ENCODE data around the gene FOSB.
A peak's percentile ranks its signal among the peaks of the same experiment; 100 is the strongest.

The FOSB gene

GRCh38 chr19:45503909-45504308 is 36.1 kb downstream of the FOSB start:
- Histone ChIP-seq H3K27ac (ENCODE audit: insufficient read depth, low read depth, low read length, poor library complexity, severe bottlenecking) (no peak overlapping the region), H3K9me3 (ENCODE audit: control insufficient read depth, low read length) (no peaks in the 10 kb centered on the region)
- 92 to 93% methylated on average over 9 of the region's 9 CpGs for WGBS, 2 experiments

DNA sequence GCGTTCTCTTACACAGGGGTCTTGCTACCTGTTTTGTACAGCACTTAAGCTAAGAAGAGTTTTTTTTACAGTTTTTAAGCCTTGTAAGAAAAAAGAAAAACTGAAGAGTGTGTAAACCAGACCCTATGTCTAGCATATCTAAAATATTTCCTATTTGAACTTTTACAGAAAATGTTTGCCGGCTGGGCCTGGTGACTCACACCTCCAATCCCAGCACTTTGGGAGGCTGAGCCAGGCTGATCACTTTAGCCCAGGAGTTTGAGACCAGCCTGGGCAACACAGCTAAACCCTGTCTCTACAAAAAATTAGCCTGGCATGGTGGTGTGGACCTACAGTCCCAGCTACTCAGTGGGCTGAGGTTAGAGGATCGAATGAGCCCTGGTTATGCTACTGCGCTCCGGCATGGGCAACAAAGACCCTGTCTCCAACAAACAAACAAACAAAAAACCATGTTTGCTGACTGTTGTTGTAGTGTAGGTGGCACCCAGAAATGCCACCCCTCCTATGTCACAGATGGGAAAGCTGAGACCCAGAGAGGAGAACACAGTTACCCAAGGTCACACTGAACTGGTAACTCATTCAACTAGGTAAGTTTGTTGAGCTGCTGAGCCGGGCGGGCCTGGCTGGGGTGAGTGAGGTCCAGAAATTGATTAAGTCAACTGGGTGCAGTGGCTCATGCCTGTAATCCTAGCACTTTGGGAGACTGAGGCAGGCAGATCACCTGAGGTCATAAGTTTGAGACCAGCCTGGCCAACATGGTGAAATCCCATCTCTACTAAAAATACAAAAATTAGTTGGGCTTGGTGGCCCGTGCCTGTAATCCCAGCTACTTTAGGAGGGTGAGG is 37.6 kb downstream of the FOSB start:
- no peaks in the 10 kb centered on the region for H3K9me3 ChIP-seq (ENCODE audit: control insufficient read depth, low read length)
- H3K27me3 ChIP-seq (ENCODE audit: control insufficient read depth, insufficient read depth, low read length, poor library complexity, severe bottlenecking) = no peaks in the 10 kb centered on the region
- H3K4me3 ChIP-seq (ENCODE audit: insufficient read depth, low read depth, low read length) = no peak overlapping the region
- peaks cover 15% of the 10 kb centered on the region for H3K4me1 ChIP-seq (ENCODE audit: control insufficient read depth, insufficient read depth, low read length)
- no peaks in the 10 kb centered on the region for H3K36me3 ChIP-seq (ENCODE audit: control insufficient read depth, insufficient read depth, low read length)
- H3K27ac ChIP-seq (ENCODE audit: insufficient read depth, low read depth, low read length, poor library complexity, severe bottlenecking) = no peak overlapping the region
- WGBS, 2 experiments = 90 to 91% methylated on average over 8 of the region's 8 CpGs

More at GRCh38 chr19:45503909-45504308, 36.1 kb downstream of the FOSB start:
- Histone ChIP-seq H3K36me3 (ENCODE audit: control insufficient read depth, insufficient read depth, low read length) (no peaks in the 10 kb centered on the region), H3K4me1 (ENCODE audit: control insufficient read depth, insufficient read depth, low read length) (peaks cover 10% of the 10 kb centered on the region), H3K4me3 (ENCODE audit: insufficient read depth, low read depth, low read length) (no peak overlapping the region), H3K27me3 (ENCODE audit: control insufficient read depth, insufficient read depth, low read length, poor library complexity, severe bottlenecking) (peaks cover 14% of the 10 kb centered on the region)

DNA sequence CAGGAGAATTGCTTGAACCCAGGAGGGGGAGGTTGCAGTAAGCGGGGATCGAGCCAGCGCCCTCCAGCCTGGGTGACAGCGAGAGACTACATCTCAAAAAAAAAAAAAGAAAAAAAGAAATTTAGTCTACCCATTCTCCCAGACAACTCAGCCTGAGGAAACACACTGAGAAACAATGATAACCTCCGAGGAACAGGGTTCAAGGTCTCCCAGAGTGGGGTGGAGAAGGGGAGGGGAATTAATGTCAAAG is 38.1 kb downstream of the FOSB start:
- Histone ChIP-seq H3K9me3 (ENCODE audit: control insufficient read depth, low read length) (no peaks in the 10 kb centered on the region), H3K36me3 (ENCODE audit: control insufficient read depth, insufficient read depth, low read length) (no peaks in the 10 kb centered on the region), H3K4me1 (ENCODE audit: control insufficient read depth, insufficient read depth, low read length) (peaks cover 15% of the 10 kb centered on the region), H3K27ac (ENCODE audit: insufficient read depth, low read depth, low read length, poor library complexity, severe bottlenecking) (no peak overlapping the region), H3K4me3 (ENCODE audit: insufficient read depth, low read depth, low read length) (peak overlapping the region; percentile 97), H3K27me3 (ENCODE audit: control insufficient read depth, insufficient read depth, low read length, poor library complexity, severe bottlenecking) (no peaks in the 10 kb centered on the region)
- 81 to 87% methylated on average over 5 of the region's 5 CpGs for WGBS, 2 experiments

GRCh38 chr19:45506246-45506988 is 38.6 kb downstream of the FOSB start:
- Histone ChIP-seq H3K4me1 (ENCODE audit: control insufficient read depth, insufficient read depth, low read length) (peaks cover 15% of the 10 kb centered on the region), H3K36me3 (ENCODE audit: control insufficient read depth, insufficient read depth, low read length) (no peaks in the 10 kb centered on the region), H3K9me3 (ENCODE audit: control insufficient read depth, low read length) (no peaks in the 10 kb centered on the region), H3K27ac (ENCODE audit: insufficient read depth, low read depth, low read length, poor library complexity, severe bottlenecking) (peak overlapping the region; percentile 62), H3K27me3 (ENCODE audit: control insufficient read depth, insufficient read depth, low read length, poor library complexity, severe bottlenecking) (no peaks in the 10 kb centered on the region), H3K4me3 (ENCODE audit: insufficient read depth, low read depth, low read length) (peak overlapping the region; percentile 97)
- WGBS, 2 experiments = 5 to 6% methylated on average over 36 to 41 of the region's 47 CpGs

DNA sequence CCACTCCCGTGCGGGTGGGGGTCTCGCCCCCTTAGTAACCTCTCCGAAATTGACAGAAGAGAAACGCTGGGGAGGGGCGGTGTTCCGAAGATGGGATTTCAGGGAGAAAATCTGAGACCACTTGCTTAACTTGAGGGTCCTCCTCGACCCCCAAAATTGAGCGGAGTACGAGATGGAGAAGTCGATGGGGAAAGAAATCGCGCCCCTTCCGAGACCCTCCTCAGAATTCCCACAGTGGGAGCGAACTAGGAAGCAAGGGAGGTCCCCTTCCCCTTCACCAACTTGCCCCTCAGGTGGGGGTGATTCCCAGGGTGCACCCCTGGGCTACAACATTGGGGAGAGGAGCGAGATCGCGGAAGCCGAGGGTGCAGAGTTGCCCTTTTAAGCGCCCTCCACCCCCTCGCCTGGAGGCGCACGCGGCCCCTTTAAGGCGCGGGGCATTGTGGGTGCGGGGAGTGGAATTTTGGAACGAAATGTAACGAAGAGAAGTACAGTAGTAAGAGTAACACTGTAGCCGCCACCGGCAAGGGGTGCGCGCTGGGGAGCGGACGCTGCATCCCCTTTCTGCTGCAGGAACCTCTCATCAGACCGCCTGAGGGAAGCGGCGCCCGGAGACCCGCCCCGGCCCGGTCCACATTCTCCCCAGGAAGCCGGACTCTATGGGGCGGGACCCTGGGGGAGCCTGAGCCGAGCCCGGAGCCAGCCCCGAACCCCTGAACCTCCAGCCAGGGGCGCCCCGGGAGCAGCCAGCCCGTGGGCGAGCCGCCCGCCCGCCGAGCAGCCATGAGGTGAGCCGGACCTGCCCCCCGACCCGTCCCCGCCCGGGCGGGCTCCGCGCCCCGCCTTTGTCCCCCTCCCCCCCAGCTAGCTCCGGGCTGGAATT is 39.4 kb downstream of the FOSB start, which contains the start of gene VASP:
Gene VASP, plus strand, starts transcription at position 491 of the 883 bp plus-strand sequence. Its CDS starts 293 bp downstream, at position 784.
- peak within 1 kb of the TSS; percentile 62 for H3K27ac ChIP-seq (ENCODE audit: insufficient read depth, low read depth, low read length, poor library complexity, severe bottlenecking)
- 0 to 1% methylated on average over 65 of the region's 65 CpGs for WGBS, 2 experiments
- H3K4me3 ChIP-seq (ENCODE audit: insufficient read depth, low read depth, low read length) = peak within 1 kb of the TSS; percentile 97
- H3K27me3 ChIP-seq (ENCODE audit: control insufficient read depth, insufficient read depth, low read length, poor library complexity, severe bottlenecking) = no peaks in the 10 kb centered on the region
- H3K36me3 ChIP-seq (ENCODE audit: control insufficient read depth, insufficient read depth, low read length) = no peaks in the 10 kb centered on the region
- H3K9me3 ChIP-seq (ENCODE audit: control insufficient read depth, low read length) = no peaks in the 10 kb centered on the region
- H3K4me1 ChIP-seq (ENCODE audit: control insufficient read depth, insufficient read depth, low read length) = peaks cover 15% of the 10 kb centered on the region

- WGBS, 2 experiments = 0% methylated on average over 22 of the region's 22 CpGs
- no peak overlapping the region for H3K27ac ChIP-seq (ENCODE audit: insufficient read depth, low read depth, low read length, poor library complexity, severe bottlenecking)
- H3K9me3 ChIP-seq (ENCODE audit: control insufficient read depth, low read length) = no peaks in the 10 kb centered on the region
- H3K4me3 ChIP-seq (ENCODE audit: insufficient read depth, low read depth, low read length) = peak overlapping the region; percentile 97
- H3K27me3 ChIP-seq (ENCODE audit: control insufficient read depth, insufficient read depth, low read length, poor library complexity, severe bottlenecking) = no peaks in the 10 kb centered on the region
- H3K36me3 ChIP-seq (ENCODE audit: control insufficient read depth, insufficient read depth, low read length) = no peaks in the 10 kb centered on the region
- peaks cover 15% of the 10 kb centered on the region for H3K4me1 ChIP-seq (ENCODE audit: control insufficient read depth, insufficient read depth, low read length)
These were observed 40.1 kb downstream of the FOSB start for GRCh38 chr19:45507872-45508416.

DNA sequence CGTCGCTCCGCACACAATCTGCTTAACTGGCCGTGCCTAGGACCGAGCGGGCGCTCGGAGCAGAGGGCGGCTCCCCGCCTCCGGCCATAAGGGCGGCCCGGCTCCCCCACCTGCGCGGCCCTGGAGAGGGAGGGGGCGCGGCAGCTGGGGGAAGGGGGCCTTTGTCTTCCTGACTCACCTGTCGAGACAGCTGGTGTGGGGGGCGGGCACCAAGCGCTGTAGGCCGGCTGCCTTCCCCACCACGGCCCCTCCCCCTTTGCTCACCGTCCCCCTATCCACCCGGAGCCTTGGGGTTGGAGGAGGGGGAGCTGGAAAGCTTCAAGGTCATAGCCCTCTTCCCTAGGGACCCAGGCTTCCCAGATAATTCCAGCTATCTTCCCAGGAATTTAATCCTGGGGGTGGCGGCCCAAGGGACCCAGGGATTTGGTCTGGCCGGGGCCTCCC is 40.6 kb downstream of the FOSB start:
- no peak overlapping the region for H3K27ac ChIP-seq (ENCODE audit: insufficient read depth, low read depth, low read length, poor library complexity, severe bottlenecking)
- H3K27me3 ChIP-seq (ENCODE audit: control insufficient read depth, insufficient read depth, low read length, poor library complexity, severe bottlenecking) = no peaks in the 10 kb centered on the region
- no peaks in the 10 kb centered on the region for H3K9me3 ChIP-seq (ENCODE audit: control insufficient read depth, low read length)
- 0% methylated on average over 25 to 26 of the region's 26 CpGs for WGBS, 2 experiments
- peaks cover 15% of the 10 kb centered on the region for H3K4me1 ChIP-seq (ENCODE audit: control insufficient read depth, insufficient read depth, low read length)
- H3K36me3 ChIP-seq (ENCODE audit: control insufficient read depth, insufficient read depth, low read length) = no peaks in the 10 kb centered on the region
- peak overlapping the region; percentile 97 for H3K4me3 ChIP-seq (ENCODE audit: insufficient read depth, low read depth, low read length)

- Histone ChIP-seq H3K4me3 (ENCODE audit: insufficient read depth, low read depth, low read length) (peak overlapping the region; percentile 97), H3K36me3 (ENCODE audit: control insufficient read depth, insufficient read depth, low read length) (no peaks in the 10 kb centered on the region), H3K9me3 (ENCODE audit: control insufficient read depth, low read length) (no peaks in the 10 kb centered on the region), H3K27me3 (ENCODE audit: control insufficient read depth, insufficient read depth, low read length, poor library complexity, severe bottlenecking) (no peaks in the 10 kb centered on the region), H3K27ac (ENCODE audit: insufficient read depth, low read depth, low read length, poor library complexity, severe bottlenecking) (peak overlapping the region; percentile 44), H3K4me1 (ENCODE audit: control insufficient read depth, insufficient read depth, low read length) (peaks cover 15% of the 10 kb centered on the region)
- 2% methylated on average over 25 to 28 of the region's 28 CpGs for WGBS, 2 experiments
These were observed 41.3 kb downstream of the FOSB start for GRCh38 chr19:45508861-45509691.

DNA sequence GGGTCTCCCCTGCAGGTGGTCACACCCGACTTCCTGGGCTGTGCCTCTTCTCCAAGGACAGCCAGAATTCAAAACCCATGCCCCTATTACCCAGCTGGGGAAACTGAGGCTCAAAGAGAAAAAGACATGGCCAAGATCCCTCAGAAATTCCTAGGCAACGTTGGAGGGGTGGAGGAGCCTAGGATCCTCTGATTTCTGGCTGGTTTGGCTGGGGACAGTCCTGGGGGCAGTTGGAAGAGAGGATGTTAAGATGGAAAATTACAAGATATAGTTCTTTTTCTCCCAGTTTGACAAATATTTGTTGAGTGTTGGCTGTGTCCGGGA is 41.9 kb downstream of the FOSB start:
- Histone ChIP-seq H3K9me3 (ENCODE audit: control insufficient read depth, low read length) (no peaks in the 10 kb centered on the region), H3K36me3 (ENCODE audit: control insufficient read depth, insufficient read depth, low read length) (no peaks in the 10 kb centered on the region), H3K27ac (ENCODE audit: insufficient read depth, low read depth, low read length, poor library complexity, severe bottlenecking) (no peak overlapping the region), H3K4me3 (ENCODE audit: insufficient read depth, low read depth, low read length) (peak overlapping the region; percentile 97), H3K27me3 (ENCODE audit: control insufficient read depth, insufficient read depth, low read length, poor library complexity, severe bottlenecking) (no peaks in the 10 kb centered on the region), H3K4me1 (ENCODE audit: control insufficient read depth, insufficient read depth, low read length) (peaks cover 15% of the 10 kb centered on the region)
- 22 to 42% methylated on average over 3 of the region's 3 CpGs for WGBS, 2 experiments

Measured in ectodermal cell (in vitro differentiated cells).